NCI-H446 (cell line): ENCODE data around the gene PRKACB.
"Not testable (repeated sequence)": the region's sequence is repeated elsewhere in the genome, so short reads cannot be mapped to it uniquely, and the experiment has no call there.

ENCODE experiments used
- DNase-seq, 2 experiments: peaks; one replicate each; lab custom pipeline; 2025; lab: John Stamatoyannopoulos, UW

PRKACB gene

GRCh38 chr1:84268346-84268745, 124.3 kb downstream of the PRKACB start:
- DNase-seq: no peak

DNA sequence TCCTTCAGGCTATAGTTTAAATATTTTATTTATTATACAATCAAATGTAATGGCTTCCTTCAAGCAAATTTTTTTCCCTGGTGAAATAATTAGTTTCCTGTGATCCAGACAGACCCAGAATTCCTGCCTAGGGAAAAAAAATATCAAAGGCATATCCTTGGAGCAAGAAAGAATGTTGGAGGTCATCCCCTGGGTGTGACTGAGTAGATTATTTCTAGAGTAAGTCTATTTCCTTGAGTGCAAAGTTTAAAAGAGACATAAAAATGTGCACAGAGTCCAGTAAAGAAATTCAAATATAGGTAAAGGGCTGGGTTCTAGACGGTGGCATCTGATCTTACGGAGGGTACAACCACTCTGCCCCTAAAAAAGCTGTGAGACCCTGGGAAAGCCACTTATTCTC, 125.2 kb downstream of the PRKACB start:
- no peak for DNase-seq

- DNase-seq: no peak
Measured at GRCh38 chr1:84271441-84272151, 127.5 kb downstream of the PRKACB start.

- no peak for DNase-seq
Measured at GRCh38 chr1:84272401-84272800, 128.3 kb downstream of the PRKACB start.

GRCh38 chr1:84277343-84278059, 133.4 kb downstream of the PRKACB start:
- no peak for DNase-seq

GRCh38 chr1:84278905-84279304, 134.8 kb downstream of the PRKACB start:
- DNase-seq: no peak

DNA sequence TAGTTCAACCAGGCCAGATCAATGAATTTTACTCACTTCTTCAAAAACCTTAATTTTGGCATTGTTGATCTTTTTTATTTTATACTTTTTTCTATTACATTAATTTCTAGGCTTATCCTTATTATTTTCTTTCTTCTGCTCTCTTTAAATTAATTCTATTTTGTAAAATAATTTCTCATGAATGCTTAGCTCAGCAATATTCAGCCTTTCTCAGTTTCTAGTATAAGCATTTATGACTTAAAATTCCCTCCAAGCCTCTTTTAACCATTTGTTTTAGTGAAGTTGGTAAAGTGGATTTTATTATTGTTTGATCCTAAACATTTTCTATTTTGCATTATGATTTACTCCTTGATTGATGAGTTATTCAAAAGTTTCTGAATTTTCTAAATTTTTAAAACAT, 136.8 kb downstream of the PRKACB start:
- no peak for DNase-seq

GRCh38 chr1:84282780-84283333, 138.8 kb downstream of the PRKACB start:
- DNase-seq: no peak

DNA sequence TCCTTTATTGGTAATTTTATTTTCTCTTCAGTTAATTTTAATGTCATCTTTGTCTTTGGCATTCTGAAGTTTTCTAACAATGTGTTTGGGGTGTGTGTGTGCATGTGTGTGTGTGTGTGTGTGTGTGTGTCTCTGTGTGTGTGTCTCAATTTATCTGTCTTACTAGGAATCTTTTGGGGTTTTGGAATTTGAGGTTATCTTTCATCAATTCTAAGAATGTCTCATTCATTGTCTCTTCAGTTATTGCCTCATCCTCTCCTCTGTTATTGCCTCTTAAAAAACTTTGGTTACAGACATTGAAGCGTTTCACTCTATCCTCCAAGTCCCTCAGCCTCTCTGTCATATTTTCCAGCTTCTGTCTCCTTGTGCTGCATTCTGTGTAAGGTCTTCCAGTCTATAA, 139.3 kb downstream of the PRKACB start:
- DNase-seq: no peak

- DNase-seq: no peak
Measured at GRCh38 chr1:84286071-84286470, 142.0 kb downstream of the PRKACB start.

GRCh38 chr1:84287389-84287788, 143.3 kb downstream of the PRKACB start:
- not testable (repeated sequence) for DNase-seq
